Left kidney (tissue), 2 donors: ENCODE measurements around the gene UGT1A8. TPM values are rescaled to one million over a fixed set of nuclear protein-coding genes. Genes with fewer than 3 reads are reported as not detected.

Experiments
- DNase-seq: peaks from one replicate; pipeline ENCODE4 v3.0.0-alpha.2; 2013
- polyA plus RNA-seq: library from polyadenylated mRNA; unstranded; fragments of 120-200 nt; gene quantifications from one replicate; pipeline ENCODE4 v1.2.1, GENCODE V29; 2013; ENCODE audit not compliant: insufficient read length

The UGT1A8 gene
- polyA plus RNA-seq, 1 donor: not detected

- no peak for DNase-seq
Observed at GRCh38 chr2:233800208-233800607, 182.8 kb downstream of the UGT1A8 start.

GRCh38 chr2:233801357-233802131 is 184.1 kb downstream of the UGT1A8 start:
- no peak for DNase-seq

GRCh38 chr2:233802132-233802815 is 184.8 kb downstream of the UGT1A8 start:
- no peak for DNase-seq

- no peak for DNase-seq
Observed at GRCh38 chr2:233803292-233803911, 186.0 kb downstream of the UGT1A8 start.

- DNase-seq: no peak
Observed at GRCh38 chr2:233803994-233804393, 186.6 kb downstream of the UGT1A8 start.

- DNase-seq: no peak
Observed at GRCh38 chr2:233807215-233807865, 189.9 kb downstream of the UGT1A8 start.

GRCh38 chr2:233807966-233808935 is 190.8 kb downstream of the UGT1A8 start:
- DNase-seq: no peak

- no peak for DNase-seq
Observed at GRCh38 chr2:233810385-233810784, 193.0 kb downstream of the UGT1A8 start.

- DNase-seq: no peak
Observed at GRCh38 chr2:233811087-233811486, 193.7 kb downstream of the UGT1A8 start.

- no peak for DNase-seq
Observed at GRCh38 chr2:233811732-233812131, 194.3 kb downstream of the UGT1A8 start.

GRCh38 chr2:233813236-233814055 is 196.0 kb downstream of the UGT1A8 start:
- DNase-seq: peak; percentile 55

- no peak for DNase-seq
Observed at GRCh38 chr2:233814056-233814835, 196.8 kb downstream of the UGT1A8 start.

- no peak for DNase-seq
Observed at GRCh38 chr2:233815861-233816260, 198.4 kb downstream of the UGT1A8 start.

GRCh38 chr2:233816334-233816733 is 198.9 kb downstream of the UGT1A8 start:
- no peak for DNase-seq

GRCh38 chr2:233816771-233817170 is 199.3 kb downstream of the UGT1A8 start:
- no peak for DNase-seq

- no peak for DNase-seq
Observed at GRCh38 chr2:233817361-233817911, 200.0 kb downstream of the UGT1A8 start.

GRCh38 chr2:233817995-233818638 is 200.7 kb downstream of the UGT1A8 start:
- no peak for DNase-seq
